ENCODE data around the gene FTL.
"Not testable (repeated sequence)": the region's sequence is repeated elsewhere in the genome, so short reads cannot be mapped to it uniquely, and the experiment has no call there.

Gene FTL

DNA sequence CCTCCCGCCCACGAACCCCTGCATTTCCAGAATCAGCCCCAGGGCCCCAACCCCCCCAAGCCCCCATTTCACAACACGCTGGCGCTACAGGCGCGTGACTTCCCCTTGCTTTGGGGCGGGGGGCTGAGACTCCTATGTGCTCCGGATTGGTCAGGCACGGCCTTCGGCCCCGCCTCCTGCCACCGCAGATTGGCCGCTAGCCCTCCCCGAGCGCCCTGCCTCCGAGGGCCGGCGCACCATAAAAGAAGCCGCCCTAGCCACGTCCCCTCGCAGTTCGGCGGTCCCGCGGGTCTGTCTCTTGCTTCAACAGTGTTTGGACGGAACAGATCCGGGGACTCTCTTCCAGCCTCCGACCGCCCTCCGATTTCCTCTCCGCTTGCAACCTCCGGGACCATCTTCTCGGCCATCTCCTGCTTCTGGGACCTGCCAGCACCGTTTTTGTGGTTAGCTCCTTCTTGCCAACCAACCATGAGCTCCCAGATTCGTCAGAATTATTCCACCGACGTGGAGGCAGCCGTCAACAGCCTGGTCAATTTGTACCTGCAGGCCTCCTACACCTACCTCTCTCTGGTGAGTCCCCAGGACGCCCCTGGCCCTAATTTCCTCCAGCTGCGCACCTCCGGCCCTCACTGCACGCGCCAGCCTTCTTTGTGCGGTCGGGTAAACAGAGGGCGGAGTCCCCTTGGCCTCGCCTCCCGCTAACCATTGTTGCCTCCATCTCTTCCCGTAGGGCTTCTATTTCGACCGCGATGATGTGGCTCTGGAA is at the start of gene FTL:
FTL (plus strand) TSS at position 270 of the 766 bp plus-strand sequence; CDS start at position 469, 199 bp downstream.
- peak; percentile 83 for DNase-seq (ENCODE audit: low read depth)

DNA sequence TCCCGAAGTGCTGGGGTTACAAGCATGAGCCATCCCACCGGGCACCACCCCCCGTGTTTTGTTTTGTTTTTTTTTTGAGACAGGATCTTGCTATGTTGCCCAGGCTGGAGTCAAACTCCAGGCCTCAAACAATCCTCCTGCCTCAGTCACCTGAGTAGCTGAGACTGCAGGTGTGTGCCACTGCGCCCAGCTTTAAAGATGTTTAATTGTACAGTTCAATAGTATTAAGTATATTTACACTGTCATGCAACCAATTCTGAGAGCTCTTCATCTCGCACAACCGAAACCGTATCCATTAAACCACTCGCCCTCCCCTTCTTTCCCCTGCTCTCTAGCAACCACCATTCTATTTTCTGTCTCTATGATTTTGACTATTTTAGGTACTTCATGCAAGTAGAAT is 49.4 kb upstream of the FTL start:
- no peak for DNase-seq (ENCODE audit: low read depth)

- no peak for DNase-seq (ENCODE audit: low read depth)
These were observed 47.0 kb upstream of the FTL start for GRCh38 chr19:48918071-48918470.

- DNase-seq (ENCODE audit: low read depth): no peak
These were observed 46.3 kb upstream of the FTL start for GRCh38 chr19:48918801-48919247.

GRCh38 chr19:48919271-48919670 is 45.8 kb upstream of the FTL start:
- not testable (repeated sequence) for DNase-seq (ENCODE audit: low read depth)

- no peak for DNase-seq (ENCODE audit: low read depth)
These were observed 44.2 kb upstream of the FTL start for GRCh38 chr19:48920949-48921348.

DNA sequence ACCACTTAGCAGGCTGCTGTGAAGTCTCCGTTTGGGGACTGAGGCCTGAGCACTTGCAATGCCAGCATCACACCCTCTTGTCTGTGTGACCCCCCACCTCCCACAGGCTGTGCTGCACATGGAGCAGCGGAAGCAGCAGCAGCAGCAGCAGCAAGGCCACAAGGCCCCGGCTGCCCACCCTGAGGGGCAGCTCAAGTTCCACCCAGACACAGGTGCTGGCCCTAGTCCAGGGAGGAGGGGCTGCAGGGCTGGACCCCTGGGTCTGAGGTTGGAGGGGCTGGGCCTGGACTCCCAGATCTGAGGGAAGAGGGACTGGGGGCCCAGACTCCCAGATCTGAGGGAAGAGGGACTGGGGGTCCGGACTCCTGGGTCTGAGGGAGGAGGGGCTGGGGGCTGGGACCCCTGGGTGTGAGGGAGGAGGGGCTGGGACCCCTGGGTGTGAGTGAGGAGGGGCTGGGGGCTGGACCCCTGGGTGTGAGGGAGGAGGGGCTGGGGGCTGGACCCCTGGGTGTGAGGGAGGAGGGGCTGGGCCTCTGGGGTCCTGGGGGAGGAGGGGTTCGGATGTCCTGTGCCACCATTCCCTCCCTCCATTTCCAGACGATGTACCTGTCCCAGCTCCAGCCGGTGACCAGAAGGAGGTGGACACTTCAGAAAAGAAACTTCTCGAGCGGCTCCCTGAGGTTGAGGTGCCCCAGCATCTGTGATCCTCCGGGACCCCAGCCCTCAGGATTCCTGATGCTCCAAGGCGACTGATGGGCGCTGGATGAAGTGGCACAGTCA is 43.2 kb upstream of the FTL start:
- DNase-seq (ENCODE audit: low read depth): no peak

- no peak for DNase-seq (ENCODE audit: low read depth)
These were observed 42.3 kb upstream of the FTL start for GRCh38 chr19:48922548-48923490.

- no peak for DNase-seq (ENCODE audit: low read depth)
These were observed 39.8 kb upstream of the FTL start for GRCh38 chr19:48925240-48925843.

- not testable (repeated sequence) for DNase-seq (ENCODE audit: low read depth)
These were observed 39.2 kb upstream of the FTL start for GRCh38 chr19:48925890-48926289.

DNA sequence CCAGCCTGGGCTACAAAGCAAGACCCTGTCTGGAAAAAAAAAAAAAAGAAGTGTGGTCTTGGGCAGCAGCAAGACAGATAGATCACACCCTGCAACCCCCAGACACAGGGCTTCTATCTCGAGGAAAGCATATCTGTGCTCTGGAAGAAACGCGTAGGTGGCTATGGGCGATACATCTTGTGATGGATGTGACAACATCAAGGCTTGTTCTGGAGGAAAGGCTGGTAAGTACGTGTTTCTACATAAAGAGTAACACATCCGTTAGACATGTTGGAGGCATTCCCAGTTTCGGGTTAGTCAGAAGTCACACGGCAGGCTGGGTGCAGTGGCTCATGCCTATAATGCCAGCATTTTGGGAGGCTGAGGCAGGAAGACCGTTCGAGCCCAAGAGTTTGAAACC is 38.2 kb upstream of the FTL start:
- DNase-seq (ENCODE audit: low read depth): no peak

DNA sequence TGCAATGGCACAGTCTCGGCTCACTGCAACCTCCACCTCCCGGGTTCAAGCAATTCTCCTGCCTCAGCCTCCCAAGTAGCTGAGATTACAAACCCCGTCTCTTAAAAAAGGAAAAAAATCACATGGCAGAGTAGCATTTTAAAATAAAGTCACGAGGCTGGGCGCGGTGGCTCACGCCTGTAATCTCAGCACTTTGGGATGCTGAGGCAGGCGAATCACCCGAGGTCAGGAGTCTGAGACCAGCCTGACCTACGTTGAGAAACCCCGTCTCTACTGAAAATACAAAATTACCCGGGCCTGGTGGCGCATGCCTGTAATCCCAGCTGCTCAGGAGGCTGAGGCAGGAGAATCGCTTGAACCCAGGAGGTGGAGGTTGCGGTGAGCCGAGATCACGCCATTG is 37.4 kb upstream of the FTL start:
- DNase-seq (ENCODE audit: low read depth): not testable (repeated sequence)

DNA sequence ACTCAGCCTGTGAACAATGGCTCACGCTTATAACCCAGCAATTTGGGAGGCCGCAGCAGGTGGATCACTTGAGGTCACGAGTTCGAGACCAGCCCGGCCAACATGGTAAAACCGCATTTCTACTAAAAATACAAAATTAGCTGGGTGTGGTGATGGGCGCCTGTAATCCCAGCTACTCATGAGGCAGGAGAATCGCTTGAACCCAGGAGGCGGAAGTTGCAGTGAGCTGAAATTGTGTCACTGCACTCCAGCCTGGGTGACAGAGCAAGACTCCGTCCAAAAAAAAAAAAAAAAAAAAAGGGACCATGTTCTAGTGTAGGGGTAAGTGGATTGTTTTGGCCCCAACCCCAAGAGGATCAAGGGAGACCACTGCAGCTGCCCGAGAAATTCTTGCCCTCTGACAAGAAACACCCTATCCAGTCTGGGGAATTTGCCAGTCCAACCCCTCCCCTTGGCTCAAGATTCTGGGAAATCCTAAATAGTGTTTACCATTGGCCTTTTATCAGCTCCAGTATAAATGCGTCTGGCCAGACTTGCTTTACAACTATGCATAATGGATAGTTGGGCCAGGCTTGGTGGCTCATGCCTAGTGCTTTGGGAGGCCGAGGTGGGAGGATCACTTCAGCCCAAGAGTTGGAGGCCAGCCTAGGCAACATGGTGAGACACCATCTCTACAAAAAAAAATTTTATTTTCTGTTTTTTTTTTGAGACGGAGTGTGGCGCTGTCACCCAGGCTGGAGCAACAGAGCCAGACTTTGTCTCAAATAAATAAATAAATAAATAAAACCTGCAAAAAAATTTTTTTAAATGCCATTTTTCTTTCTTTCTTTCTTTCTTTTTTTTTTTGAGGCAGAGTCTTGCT is 36.7 kb upstream of the FTL start:
- DNase-seq (ENCODE audit: low read depth): no peak

- peak; percentile 72 for DNase-seq (ENCODE audit: low read depth)
These were observed 31.7 kb upstream of the FTL start, which contains the start of gene DHDH for GRCh38 chr19:48933382-48933932. TSS of gene DHDH (plus strand) at chr19:48933699. CDS start at chr19:48933722, 23 bp downstream.

DNA sequence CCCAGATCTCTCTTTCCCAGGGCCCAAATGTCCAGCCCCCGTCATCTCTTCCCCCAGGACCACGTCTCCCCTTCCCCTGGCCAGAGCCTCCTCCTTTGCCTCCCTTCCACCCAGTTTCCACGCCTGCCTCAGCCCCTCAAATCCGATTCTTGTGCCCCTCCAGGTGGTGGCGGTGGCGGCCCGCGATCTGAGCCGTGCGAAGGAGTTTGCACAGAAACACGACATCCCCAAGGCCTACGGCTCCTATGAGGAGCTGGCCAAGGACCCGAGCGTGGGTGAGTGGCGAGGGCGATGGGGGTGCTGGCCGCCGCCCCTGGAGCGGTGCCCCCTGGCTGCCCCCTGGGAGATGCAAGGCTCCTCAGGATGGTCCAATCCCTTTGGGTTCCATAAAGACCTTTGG is 30.3 kb upstream of the FTL start:
- DNase-seq (ENCODE audit: low read depth): no peak

GRCh38 chr19:48935864-48936263 is 29.2 kb upstream of the FTL start:
- DNase-seq (ENCODE audit: low read depth): no peak

GRCh38 chr19:48938256-48938655 is 26.9 kb upstream of the FTL start:
- DNase-seq (ENCODE audit: low read depth): no peak

DNA sequence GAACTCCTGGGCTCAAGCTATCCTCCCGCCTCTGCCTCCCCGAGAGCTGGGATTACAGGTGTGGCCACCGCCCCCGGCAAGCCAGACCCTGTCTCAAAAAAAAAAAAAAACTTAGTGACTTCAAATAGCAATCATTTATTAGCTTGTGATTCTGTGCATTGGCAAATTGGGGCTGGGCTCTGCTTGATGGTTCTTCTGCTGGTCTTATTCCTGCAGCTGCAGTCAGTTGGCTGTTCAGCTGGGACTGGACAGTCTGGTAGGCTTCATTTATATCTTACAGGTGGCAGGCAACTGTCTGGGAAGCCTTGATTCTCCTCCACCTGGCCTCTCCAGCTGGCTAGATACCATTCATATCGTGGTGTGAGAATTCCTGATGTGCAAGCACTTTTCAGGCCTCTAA is 24.2 kb upstream of the FTL start:
- no peak for DNase-seq (ENCODE audit: low read depth)

DNA sequence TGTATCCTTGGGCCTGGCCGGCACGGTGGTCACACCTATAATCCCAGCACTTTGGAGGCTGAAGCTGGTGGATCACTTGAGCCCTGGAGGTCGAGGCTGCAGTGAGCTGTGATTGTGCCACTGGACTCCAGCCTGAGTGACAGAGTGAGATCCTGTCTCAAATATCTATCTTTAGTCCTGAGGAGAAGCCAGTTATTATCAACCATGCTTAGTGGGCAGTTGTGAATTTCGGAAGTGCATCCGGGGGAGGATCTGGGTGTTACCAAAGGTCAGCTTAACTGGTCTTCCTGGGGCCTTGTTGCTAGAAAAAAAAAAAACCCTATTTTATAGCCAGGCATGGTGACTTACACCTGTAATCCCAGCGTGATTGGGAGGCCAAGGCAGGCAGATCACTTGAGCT is 22.0 kb upstream of the FTL start:
- DNase-seq (ENCODE audit: low read depth): no peak

DNA sequence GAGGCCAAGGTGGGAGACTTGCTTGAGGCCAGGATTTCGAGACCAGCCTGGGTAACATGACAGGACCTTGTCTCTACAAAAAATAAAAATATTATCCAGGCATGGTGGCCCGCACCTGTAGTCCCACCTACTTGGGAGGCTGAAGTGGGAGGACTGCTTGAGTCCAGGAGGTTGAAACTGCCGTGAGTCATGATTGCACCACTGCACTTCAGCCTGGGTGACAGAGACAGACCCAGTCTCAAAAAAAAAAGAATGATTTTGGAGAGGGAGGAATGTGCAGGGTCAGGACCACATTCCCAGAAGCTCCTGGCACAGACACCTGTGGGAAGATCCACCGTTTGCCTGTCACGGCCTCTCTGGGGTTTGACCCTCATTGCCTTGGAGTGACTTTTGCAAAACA is 19.7 kb upstream of the FTL start:
- DNase-seq (ENCODE audit: low read depth): no peak
